ENCODE results near the gene C1D.

- TF ChIP-seq CTCF (IDR thresholded peaks at IDR 0.05) (no peak), EZH2phosphoT487 (IDR thresholded peaks at IDR 0.05) (no peak)
Observed at GRCh38 chr2:68060652-68061051, 2.2 kb downstream of the C1D start.

Measured in neural progenitor cell (in vitro differentiated cells).